ENCODE results near the gene DNMT3A.

DNMT3A gene

DNA sequence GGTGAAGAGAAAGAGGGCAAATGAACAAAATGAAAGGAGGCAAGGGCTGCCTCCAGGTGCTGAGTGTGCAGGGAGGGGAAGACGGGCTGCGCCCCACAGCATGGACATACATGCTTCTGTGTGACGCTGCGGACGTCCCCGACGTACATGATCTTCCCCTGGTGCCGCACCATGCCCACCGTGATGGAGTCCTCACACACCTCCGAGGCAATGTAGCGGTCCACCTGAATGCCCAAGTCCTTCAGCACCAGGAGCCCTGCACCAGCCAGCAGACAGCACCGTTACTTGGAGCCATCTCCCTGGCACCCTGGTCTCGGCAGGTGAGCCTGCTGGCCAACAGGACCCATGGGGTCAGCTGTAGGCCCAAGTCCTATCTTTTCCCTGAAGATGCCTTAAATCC, 100.3 kb downstream of the DNMT3A start:
- Histone ChIP-seq H3K4me3 (ENCODE audit: low read length, poor library complexity, severe bottlenecking) (no peak overlapping the region), H3K27me3 (ENCODE audit: insufficient read depth, low read length, poor library complexity, severe bottlenecking) (no peaks in the 10 kb centered on the region), H3K9me3 (ENCODE audit: insufficient read depth, low read depth, low read length) (no peaks in the 10 kb centered on the region), H3K4me2 (ENCODE audit: low read depth, low read length, poor library complexity, severe bottlenecking) (no peak overlapping the region), H3F3A (ENCODE audit: low read depth) (no peaks in the 10 kb centered on the region), H3K9ac (ENCODE audit: low read depth, low read length, poor library complexity, severe bottlenecking) (no peak overlapping the region), H3K4me1 (ENCODE audit: insufficient read depth, low read length, poor library complexity, severe bottlenecking) (no peaks in the 10 kb centered on the region), H3K36me3 (ENCODE audit: insufficient read depth, low read length) (peaks cover 96% of the 10 kb centered on the region; the same call in 1 of the 2 replicates), H4K20me1 (ENCODE audit: insufficient read depth, low read length, poor library complexity, severe bottlenecking) (peaks cover 4% of the 10 kb centered on the region), H3K9me2 (replicated peaks; ENCODE audit: low read depth, low read length) (no peaks in the 10 kb centered on the region), H3K79me2 (ENCODE audit: insufficient read depth, low read length) (peaks cover 9% of the 10 kb centered on the region; the same call in 1 of the 2 replicates), H2AFZ (ENCODE audit: low read length) (no peak overlapping the region)
- TF ChIP-seq, protein P1, sequence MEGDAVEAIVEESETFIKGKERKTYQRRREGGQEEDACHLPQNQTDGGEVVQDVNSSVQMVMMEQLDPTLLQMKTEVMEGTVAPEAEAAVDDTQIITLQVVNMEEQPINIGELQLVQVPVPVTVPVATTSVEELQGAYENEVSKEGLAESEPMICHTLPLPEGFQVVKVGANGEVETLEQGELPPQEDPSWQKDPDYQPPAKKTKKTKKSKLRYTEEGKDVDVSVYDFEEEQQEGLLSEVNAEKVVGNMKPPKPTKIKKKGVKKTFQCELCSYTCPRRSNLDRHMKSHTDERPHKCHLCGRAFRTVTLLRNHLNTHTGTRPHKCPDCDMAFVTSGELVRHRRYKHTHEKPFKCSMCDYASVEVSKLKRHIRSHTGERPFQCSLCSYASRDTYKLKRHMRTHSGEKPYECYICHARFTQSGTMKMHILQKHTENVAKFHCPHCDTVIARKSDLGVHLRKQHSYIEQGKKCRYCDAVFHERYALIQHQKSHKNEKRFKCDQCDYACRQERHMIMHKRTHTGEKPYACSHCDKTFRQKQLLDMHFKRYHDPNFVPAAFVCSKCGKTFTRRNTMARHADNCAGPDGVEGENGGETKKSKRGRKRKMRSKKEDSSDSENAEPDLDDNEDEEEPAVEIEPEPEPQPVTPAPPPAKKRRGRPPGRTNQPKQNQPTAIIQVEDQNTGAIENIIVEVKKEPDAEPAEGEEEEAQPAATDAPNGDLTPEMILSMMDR (conservative IDR thresholded peaks at IDR 0.05; ENCODE audit: low read length) = no peak
- no peak for TF ChIP-seq EZH2phosphoT487 (IDR thresholded peaks at IDR 0.05; ENCODE audit: borderline replicate concordance)

DNA sequence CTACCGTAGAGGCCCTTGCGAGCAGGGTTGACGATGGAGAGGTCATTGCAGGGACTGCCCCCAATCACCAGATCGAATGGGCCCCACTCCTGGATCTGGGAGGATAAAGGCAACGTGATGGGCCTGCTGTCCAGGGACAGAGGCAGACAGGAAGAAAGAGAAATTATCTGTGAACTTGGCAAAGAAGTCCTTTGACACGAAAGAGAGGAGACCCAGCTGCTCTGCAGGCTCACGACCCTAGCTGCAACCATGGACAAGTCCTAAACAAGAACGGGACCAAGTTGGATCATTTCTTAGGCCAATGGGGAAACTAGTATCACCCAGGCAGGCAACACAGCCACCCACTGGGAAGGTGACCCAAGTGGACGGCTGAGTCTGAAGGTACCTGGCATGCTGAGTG, 101.1 kb downstream of the DNMT3A start:
- Histone ChIP-seq H3K4me2 (ENCODE audit: low read depth, low read length, poor library complexity, severe bottlenecking) (no peak overlapping the region), H3K79me2 (ENCODE audit: insufficient read depth, low read length) (peaks cover 1% of the 10 kb centered on the region; the same call in 1 of the 2 replicates), H3K36me3 (ENCODE audit: insufficient read depth, low read length) (peaks cover 96% of the 10 kb centered on the region; the same call in 1 of the 2 replicates), H3F3A (ENCODE audit: low read depth) (no peaks in the 10 kb centered on the region), H3K9me3 (ENCODE audit: insufficient read depth, low read depth, low read length) (no peaks in the 10 kb centered on the region), H3K4me1 (ENCODE audit: insufficient read depth, low read length, poor library complexity, severe bottlenecking) (no peaks in the 10 kb centered on the region), H3K4me3 (ENCODE audit: low read length, poor library complexity, severe bottlenecking) (no peak overlapping the region), H4K20me1 (ENCODE audit: insufficient read depth, low read length, poor library complexity, severe bottlenecking) (peaks cover 4% of the 10 kb centered on the region), H3K27me3 (ENCODE audit: insufficient read depth, low read length, poor library complexity, severe bottlenecking) (no peaks in the 10 kb centered on the region), H3K9ac (ENCODE audit: low read depth, low read length, poor library complexity, severe bottlenecking) (no peak overlapping the region), H2AFZ (ENCODE audit: low read length) (no peak overlapping the region), H3K9me2 (replicated peaks; ENCODE audit: low read depth, low read length) (no peaks in the 10 kb centered on the region)
- TF ChIP-seq EZH2phosphoT487 (IDR thresholded peaks at IDR 0.05; ENCODE audit: borderline replicate concordance) = no peak
- TF ChIP-seq, protein P1 (conservative IDR thresholded peaks at IDR 0.05; ENCODE audit: low read length) = no peak

DNA sequence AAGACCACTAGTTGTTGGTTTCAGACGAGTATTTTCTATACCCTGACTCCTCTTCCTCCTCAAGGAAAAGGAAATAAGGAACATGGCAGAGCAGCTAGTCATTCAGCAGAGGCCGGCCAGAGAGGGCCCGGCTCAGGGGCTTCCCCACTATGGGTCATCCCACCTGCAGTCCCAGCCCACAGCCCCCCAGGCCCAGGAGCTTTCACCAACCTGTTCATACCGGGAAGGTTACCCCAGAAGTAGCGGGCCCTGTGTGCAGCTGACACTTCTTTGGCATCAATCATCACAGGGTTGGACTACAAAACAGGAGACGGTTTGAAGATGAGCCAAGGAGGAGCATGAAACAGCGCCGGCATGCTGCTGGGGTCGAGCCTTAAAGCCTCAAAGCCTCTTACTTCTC, 102.8 kb downstream of the DNMT3A start:
- H3K4me3 ChIP-seq (ENCODE audit: low read length, poor library complexity, severe bottlenecking) = no peak overlapping the region
- H2AFZ ChIP-seq (ENCODE audit: low read length) = no peak overlapping the region
- H4K20me1 ChIP-seq (ENCODE audit: insufficient read depth, low read length, poor library complexity, severe bottlenecking) = peaks cover 4% of the 10 kb centered on the region
- H3K9ac ChIP-seq (ENCODE audit: low read depth, low read length, poor library complexity, severe bottlenecking) = no peak overlapping the region
- no peaks in the 10 kb centered on the region for H3K27me3 ChIP-seq (ENCODE audit: insufficient read depth, low read length, poor library complexity, severe bottlenecking)
- no peaks in the 10 kb centered on the region for H3K9me2 ChIP-seq (replicated peaks; ENCODE audit: low read depth, low read length)
- no peaks in the 10 kb centered on the region for H3K79me2 ChIP-seq (ENCODE audit: insufficient read depth, low read length)
- H3K36me3 ChIP-seq (ENCODE audit: insufficient read depth, low read length) = peaks cover 94% of the 10 kb centered on the region; the same call in 1 of the 2 replicates
- TF ChIP-seq, protein P1 (conservative IDR thresholded peaks at IDR 0.05; ENCODE audit: low read length) = no peak
- no peak for TF ChIP-seq EZH2phosphoT487 (IDR thresholded peaks at IDR 0.05; ENCODE audit: borderline replicate concordance)
- no peak overlapping the region for H3K4me2 ChIP-seq (ENCODE audit: low read depth, low read length, poor library complexity, severe bottlenecking)
- H3K4me1 ChIP-seq (ENCODE audit: insufficient read depth, low read length, poor library complexity, severe bottlenecking) = no peaks in the 10 kb centered on the region
- no peaks in the 10 kb centered on the region for H3F3A ChIP-seq (ENCODE audit: low read depth)
- no peaks in the 10 kb centered on the region for H3K9me3 ChIP-seq (ENCODE audit: insufficient read depth, low read depth, low read length)

Data from Loucy (cell line).